ENCODE results near the gene GRID1.

DNA sequence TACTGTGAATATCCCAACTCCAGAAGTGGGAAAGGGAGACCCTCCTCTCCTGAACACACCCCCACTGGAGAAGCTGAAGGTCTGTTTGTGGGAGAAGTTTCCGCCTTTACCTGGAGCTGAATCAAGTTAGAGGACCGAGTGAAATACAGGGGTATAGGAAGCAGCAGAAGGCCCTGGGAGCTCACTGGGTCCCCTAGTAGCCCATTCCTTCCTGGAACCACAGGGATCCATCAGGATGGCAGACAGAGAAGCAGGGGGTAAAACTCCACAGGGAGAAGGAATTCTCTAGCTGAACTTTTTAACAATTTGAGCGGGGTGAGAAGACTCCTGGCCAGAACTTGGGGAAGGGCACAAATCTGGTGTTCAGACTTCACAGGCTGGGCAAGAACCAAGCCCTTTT lies 275.8 kb downstream of the GRID1 start:
- TF ChIP-seq, protein P1, sequence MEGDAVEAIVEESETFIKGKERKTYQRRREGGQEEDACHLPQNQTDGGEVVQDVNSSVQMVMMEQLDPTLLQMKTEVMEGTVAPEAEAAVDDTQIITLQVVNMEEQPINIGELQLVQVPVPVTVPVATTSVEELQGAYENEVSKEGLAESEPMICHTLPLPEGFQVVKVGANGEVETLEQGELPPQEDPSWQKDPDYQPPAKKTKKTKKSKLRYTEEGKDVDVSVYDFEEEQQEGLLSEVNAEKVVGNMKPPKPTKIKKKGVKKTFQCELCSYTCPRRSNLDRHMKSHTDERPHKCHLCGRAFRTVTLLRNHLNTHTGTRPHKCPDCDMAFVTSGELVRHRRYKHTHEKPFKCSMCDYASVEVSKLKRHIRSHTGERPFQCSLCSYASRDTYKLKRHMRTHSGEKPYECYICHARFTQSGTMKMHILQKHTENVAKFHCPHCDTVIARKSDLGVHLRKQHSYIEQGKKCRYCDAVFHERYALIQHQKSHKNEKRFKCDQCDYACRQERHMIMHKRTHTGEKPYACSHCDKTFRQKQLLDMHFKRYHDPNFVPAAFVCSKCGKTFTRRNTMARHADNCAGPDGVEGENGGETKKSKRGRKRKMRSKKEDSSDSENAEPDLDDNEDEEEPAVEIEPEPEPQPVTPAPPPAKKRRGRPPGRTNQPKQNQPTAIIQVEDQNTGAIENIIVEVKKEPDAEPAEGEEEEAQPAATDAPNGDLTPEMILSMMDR (IDR thresholded peaks at IDR 0.05; ENCODE audit: low read length), result no peak
- no peak for TF ChIP-seq EZH2 (optimal IDR thresholded peaks at IDR 0.05; ENCODE audit: low read depth, low read length)
